Ovary (tissue), 9 donors: ENCODE measurements around the gene RACK1. TPM values are rescaled to one million over a fixed set of nuclear protein-coding genes. Genes with fewer than 3 reads are reported as not detected.

Experiments
- DNase-seq, 5 donors: peaks; one replicate each; pipeline ENCODE4 v3.0.0-alpha.2; 2019 to 2020
- H3K27ac ChIP-seq, 2 donors: fragments of 200-600 bp; one replicate each; pipeline versions ENCODE4 v1.5.1 to v1.8.0; 2019 to 2022
- H3K27me3 ChIP-seq: fragments of 200-600 bp; one replicate; pipeline ENCODE4 v1.8.0; 2022
- H3K36me3 ChIP-seq: fragments of 200-600 bp; sonication (generic); one replicate; pipeline ENCODE4 v1.5.1; 2019
- H3K4me1 ChIP-seq: one replicate; pipeline ENCODE4 v1.8.1; 2013; ENCODE audit warnings: mild to moderate bottlenecking, moderate library complexity; ENCODE audit not compliant: insufficient read depth
- H3K4me3 ChIP-seq: fragments of 200-600 bp; sonication (generic); one replicate; pipeline ENCODE4 v1.5.1; 2017
- H3K9me3 ChIP-seq, 2 donors: fragments of 200-600 bp in 1 of 2; sonication (generic) in 1 of 2; one replicate each; pipeline versions ENCODE4 v1.5.1 to v1.8.1; 2013 to 2019; ENCODE audit warnings: mild to moderate bottlenecking in 1 of 2, moderate library complexity in 1 of 2
- EP300 ChIP-seq: sonication (generic); formaldehyde crosslinking; IDR thresholded peaks from one replicate; pipeline ENCODE4 v1.6.1; 2017; ENCODE audit warnings: antibody characterized with exemption
- POLR2A ChIP-seq: fragments of 450-650 bp; IDR thresholded peaks from one replicate; pipeline ENCODE4 v1.6.1; 2017; ENCODE audit warnings: antibody characterized with exemption, mild to moderate bottlenecking, moderate library complexity
- WGBS, 3 donors: extraction: QIAGEN DNeasy Blood & Tissue Kit in 1 of 3; methylation state at CpG; one replicate each; pipeline versions ENCODE4 v1.1.5 to v1.1.7; 2013 to 2017; 5-methylcytosine and 5-hydroxymethylcytosine counted together
- intact Hi-C, 4 donors: fragments of 100-400 bp; cut with DNase I; formaldehyde crosslinking; loops; one replicate each; pipeline versions ENCODE4 v1.11.0 to v1.15.1; 2022 to 2023
- polyA plus RNA-seq, 2 donors: library from polyadenylated mRNA; stranded (reverse); fragments of 200-250 nt in 1 of 2; fragments of 350-450 nt in 1 of 2; fragmentation: Illumina TruSeq in 1 of 2; extraction: RNeasy Lipid Tissue Mini Kit (QIAGEN cat#74804) in 1 of 2; gene quantifications; one replicate each; pipeline ENCODE4 v1.2.3, GENCODE V29; 2013 to 2014
- total RNA-seq, 7 donors: library from RNA; depleted of rRNA in 2 of 7; stranded (reverse); fragments of >200 nt in 2 of 7; fragmentation: NEBNext Ultra II Directional in 3 of 7; extraction: Animal tissue kit (Norgen Biotek cat#: 25700) in 3 of 7; gene quantifications; one replicate each; pipeline versions ENCODE4 v1.1.0 to v1.2.4, GENCODE V29; 2016 to 2023
- TF ChIP-seq, protein P1 (sequence below), 3 donors: fragments of 450-650 bp in 2 of 3; fragments of 200-600 bp in 1 of 3; IDR thresholded peaks; one replicate each; pipeline versions ENCODE4 v1.5.1 to v1.8.0; 2016 to 2022; ENCODE audit warnings: antibody characterized with exemption in 3 of 3, mild to moderate bottlenecking in 1 of 3
- donor health status: DM: no; HTN: no; CAD: no; lungs with moderate emphysema.
- donor health status: DM: no; HTN: no; CAD: no.
- donor health status: Bipolar disorder and iron deficiency.
- donor health status: DM: yes; HTN: yes; CAD: no.
- donor health status: DM: no; HTN: no; CAD: no.
- donor health status: DM: yes; HTN: yes; CAD: no.

The RACK1 gene
- total and polyA plus RNA-seq, 9 donors, result 2,570 to 4,895 (median 3,203) TPM

DNA sequence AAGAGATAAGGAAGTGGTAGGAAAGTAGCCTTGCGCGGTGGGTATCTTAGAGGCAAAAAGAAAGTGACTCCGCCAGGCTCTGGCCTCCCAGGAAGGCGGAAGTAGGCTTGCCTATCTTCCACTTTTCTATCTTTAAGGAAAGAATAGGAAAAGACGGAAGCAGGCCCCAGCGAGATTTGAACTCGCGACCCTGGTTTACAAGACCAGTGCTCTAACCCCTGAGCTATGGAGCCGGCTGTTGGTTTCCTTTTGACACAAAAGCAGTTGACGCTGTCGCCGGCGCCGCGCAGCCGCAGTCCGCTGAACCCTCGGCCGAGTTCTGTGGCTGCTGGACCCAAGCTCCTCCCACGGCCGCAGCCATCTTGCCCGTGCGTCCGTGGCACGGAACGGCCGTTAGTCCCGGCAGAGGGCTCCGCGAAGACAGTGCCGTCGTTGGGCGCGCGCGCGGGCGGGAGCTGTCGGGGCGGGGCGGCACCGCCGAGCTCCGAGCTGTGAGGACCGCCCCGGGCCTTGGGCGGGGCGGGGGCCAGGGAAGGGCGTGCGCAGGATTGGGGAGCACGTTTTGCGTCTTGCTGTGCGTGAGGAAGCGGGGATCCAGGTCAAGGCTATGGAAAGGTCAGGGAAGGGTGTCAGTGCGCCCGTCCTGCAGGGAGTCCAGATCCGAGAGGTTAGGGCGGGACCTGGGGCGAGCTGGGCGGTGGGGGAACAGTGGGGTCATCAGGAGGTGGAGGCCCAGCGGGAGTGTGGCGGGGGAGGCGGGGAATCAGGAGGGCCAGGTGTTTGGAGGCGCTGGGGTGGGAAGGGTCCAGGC is 52.0 kb downstream of the RACK1 start:
- Histone ChIP-seq H3K27ac (peak overlapping the region; percentile 75 to 91), H3K36me3 (no peaks in the 10 kb centered on the region), H3K4me1 (peaks cover 8% of the 10 kb centered on the region), H3K9me3 (no peaks in the 10 kb centered on the region), H3K27me3 (no peaks in the 10 kb centered on the region), H3K4me3 (peak overlapping the region; percentile 79)
- peak; percentile 84 for TF ChIP-seq POLR2A
- TF ChIP-seq EP300, result no peak
- TF ChIP-seq, protein P1, sequence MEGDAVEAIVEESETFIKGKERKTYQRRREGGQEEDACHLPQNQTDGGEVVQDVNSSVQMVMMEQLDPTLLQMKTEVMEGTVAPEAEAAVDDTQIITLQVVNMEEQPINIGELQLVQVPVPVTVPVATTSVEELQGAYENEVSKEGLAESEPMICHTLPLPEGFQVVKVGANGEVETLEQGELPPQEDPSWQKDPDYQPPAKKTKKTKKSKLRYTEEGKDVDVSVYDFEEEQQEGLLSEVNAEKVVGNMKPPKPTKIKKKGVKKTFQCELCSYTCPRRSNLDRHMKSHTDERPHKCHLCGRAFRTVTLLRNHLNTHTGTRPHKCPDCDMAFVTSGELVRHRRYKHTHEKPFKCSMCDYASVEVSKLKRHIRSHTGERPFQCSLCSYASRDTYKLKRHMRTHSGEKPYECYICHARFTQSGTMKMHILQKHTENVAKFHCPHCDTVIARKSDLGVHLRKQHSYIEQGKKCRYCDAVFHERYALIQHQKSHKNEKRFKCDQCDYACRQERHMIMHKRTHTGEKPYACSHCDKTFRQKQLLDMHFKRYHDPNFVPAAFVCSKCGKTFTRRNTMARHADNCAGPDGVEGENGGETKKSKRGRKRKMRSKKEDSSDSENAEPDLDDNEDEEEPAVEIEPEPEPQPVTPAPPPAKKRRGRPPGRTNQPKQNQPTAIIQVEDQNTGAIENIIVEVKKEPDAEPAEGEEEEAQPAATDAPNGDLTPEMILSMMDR (IDR thresholded peaks at IDR 0.05), result peak in 1 of 3 donors; percentile 17
- DNase-seq, result peak; percentile 93 to 99 (median 97)
- WGBS, 3 donors, result 0 to 1% (median 1%) methylated on average over 52 to 64 of the region's 64 CpGs
- intact Hi-C loops, result loop anchor here in 1 of 4 donors (2.0 kb wide), 1 partner anchor 25 kb away; no protein-coding TSS in a partner anchor

DNA sequence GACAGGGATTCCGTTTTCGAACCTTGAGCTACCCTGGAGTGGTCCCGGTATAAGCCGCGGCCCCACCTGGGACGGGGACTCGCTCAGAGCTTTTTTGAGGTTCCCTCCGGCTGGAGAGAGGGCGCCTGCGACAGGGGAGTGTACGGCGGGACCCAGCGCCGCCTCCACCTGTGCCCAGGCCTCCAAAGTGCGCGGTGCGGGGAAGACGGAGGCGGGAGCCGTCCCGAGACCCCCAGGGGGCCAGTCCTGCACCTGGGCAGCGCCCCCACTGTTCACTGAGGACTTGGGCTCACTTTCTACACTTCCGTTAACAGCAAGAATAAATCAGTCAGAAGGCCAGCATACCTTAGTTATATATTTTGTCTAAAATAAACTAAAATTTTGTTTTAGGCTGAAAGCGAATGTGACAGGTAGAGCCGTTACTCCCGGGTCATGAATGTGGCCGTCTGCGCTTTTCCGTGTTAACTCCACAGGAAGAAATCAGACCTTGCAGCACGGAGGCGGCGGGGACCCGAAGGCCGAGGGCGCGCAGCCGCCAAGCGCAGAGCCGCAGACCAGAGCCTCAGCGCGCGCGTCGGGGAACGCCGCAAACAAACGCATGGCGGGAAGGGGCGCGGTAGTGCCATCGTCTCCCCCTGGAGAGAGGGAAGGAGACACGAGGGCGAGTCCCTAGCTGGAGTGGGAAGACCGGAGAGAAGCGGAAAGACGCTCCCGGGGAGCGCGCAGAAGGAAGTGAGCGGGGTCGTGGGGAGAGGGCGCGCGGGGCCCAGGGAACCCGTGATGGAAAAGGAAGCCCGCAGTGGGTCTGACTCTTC is 52.8 kb downstream of the RACK1 start:
- intact Hi-C loops, result loop anchor here in 1 of 4 donors (2.0 kb wide), 1 partner anchor 26 kb away; no protein-coding TSS in a partner anchor
- Histone ChIP-seq H3K36me3 (no peaks in the 10 kb centered on the region), H3K4me3 (peak overlapping the region; percentile 79), H3K9me3 (no peaks in the 10 kb centered on the region), H3K27ac (peak overlapping the region; percentile 65 to 91), H3K27me3 (no peaks in the 10 kb centered on the region), H3K4me1 (peaks cover 8% of the 10 kb centered on the region)
- DNase-seq, result peak; percentile 40 to 70 (median 47)
- WGBS, 3 donors, result 0 to 1% (median 0%) methylated on average over 66 of the region's 66 CpGs
- TF ChIP-seq POLR2A (no peak), EP300 (no peak)
- TF ChIP-seq, protein P1 (IDR thresholded peaks at IDR 0.05), result no peak

DNA sequence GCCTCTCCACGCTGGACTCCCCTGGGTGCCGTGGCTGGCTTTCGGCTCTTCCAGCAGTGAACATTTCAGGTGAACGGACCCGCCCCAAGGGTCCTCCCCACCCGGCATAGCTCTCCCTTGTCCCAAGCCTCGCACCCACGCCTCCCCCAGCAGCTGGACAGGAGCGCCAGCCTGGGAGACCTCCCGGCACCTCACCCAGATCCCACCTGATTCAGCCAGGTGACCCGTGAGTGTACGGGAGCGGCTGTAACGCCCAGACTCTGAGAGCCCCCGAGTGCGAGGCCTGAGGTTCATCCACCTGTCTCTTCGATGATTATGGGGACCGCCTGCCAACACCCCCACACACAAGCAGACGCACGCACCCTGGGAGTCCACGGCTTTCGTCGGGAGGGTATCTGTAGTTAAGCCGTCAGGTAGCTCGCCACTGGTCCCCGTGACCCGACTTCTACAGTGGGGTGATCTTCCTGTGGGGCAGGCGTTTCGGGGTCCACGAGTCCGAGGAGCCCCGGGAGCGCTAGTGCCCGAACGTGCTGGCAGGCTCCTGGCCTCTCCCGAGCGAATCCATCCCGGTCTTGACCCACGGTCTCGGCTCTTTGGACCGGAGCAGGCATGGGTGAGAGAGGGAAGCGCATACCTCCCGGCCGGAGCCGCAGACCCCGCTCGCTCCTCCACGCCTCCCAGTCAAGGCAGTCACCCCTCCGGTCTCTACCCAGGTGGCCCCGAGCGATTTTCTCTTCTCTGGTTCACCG is 53.6 kb downstream of the RACK1 start:
- intact Hi-C loops, result loop anchor here in 3 of 4 donors (1.0 to 10.0 kb wide), 5 partner anchors 27 to 405 kb away; partner anchors contain the start of genes TRIM41 (in 1 of the 3) and TRIM52 (in 1 of the 3)
- Histone ChIP-seq H3K27me3 (no peaks in the 10 kb centered on the region), H3K27ac (peak overlapping the region; percentile 27 to 91), H3K36me3 (no peaks in the 10 kb centered on the region), H3K4me3 (peak overlapping the region; percentile 79), H3K4me1 (peaks cover 8% of the 10 kb centered on the region), H3K9me3 (no peaks in the 10 kb centered on the region)
- WGBS, 3 donors, result 0 to 1% (median 1%) methylated on average over 44 to 52 of the region's 52 CpGs
- TF ChIP-seq, protein P1 (IDR thresholded peaks at IDR 0.05), result no peak
- DNase-seq, result peak; percentile 30 to 64 (median 53)
